ENCODE results near the gene MSL1. TPM values are rescaled to one million over a fixed set of nuclear protein-coding genes. Genes with fewer than 3 reads are reported as not detected.

Gene MSL1
- polyA plus RNA-seq, 1 donor from 2014 or later = 137 TPM

GRCh38 chr17:40122999-40123810 lies 1.4 kb downstream of the MSL1 start:
- peak overlapping the region; percentile 100 for H3K4me3 ChIP-seq (ENCODE audit: low read length)
- peak overlapping the region; percentile 97 for H3K4me2 ChIP-seq (ENCODE audit: low read length)
- H3K27me3 ChIP-seq (ENCODE audit: insufficient read depth, low read depth, low read length) = no peaks in the 10 kb centered on the region
- peaks cover 5% of the 10 kb centered on the region for H3F3A ChIP-seq (ENCODE audit: insufficient read depth, low read length, poor library complexity, severe bottlenecking)
- H3K9ac ChIP-seq (ENCODE audit: low read length) = peak overlapping the region; percentile 99
- no peaks in the 10 kb centered on the region for H3K9me2 ChIP-seq (ENCODE audit: insufficient read depth, low read length)
- peaks cover 65% of the 10 kb centered on the region for H3K79me2 ChIP-seq (replicated peaks; ENCODE audit: insufficient read depth, low read length)
- no peaks in the 10 kb centered on the region for H4K20me1 ChIP-seq (ENCODE audit: insufficient read depth)
- H3K9me3 ChIP-seq (ENCODE audit: low read length) = no peaks in the 10 kb centered on the region
- H3K36me3 ChIP-seq (ENCODE audit: insufficient read depth, low read length) = no peaks in the 10 kb centered on the region
- H3K27ac ChIP-seq (ENCODE audit: low read length) = peak overlapping the region; percentile 98
- peak overlapping the region; percentile 10 for H2AFZ ChIP-seq (ENCODE audit: low read depth, low read length)
- TF ChIP-seq SMC3 (conservative IDR thresholded peaks at IDR 0.05; ENCODE audit: poor library complexity) = peak; percentile 47
- peak; percentile 77 for TF ChIP-seq MXI1 (conservative IDR thresholded peaks at IDR 0.05; ENCODE audit: poor library complexity, severe bottlenecking)
- peak; percentile 82 for TF ChIP-seq EP300 (conservative IDR thresholded peaks at IDR 0.05; ENCODE audit: poor library complexity, severe bottlenecking)
- TF ChIP-seq REST (IDR thresholded peaks at IDR 0.05; ENCODE audit: borderline replicate concordance) = peak; percentile 59
- peak; percentile 74 for TF ChIP-seq TAF1 (IDR thresholded peaks at IDR 0.05; ENCODE audit: low read depth)
- TF ChIP-seq, protein P1, sequence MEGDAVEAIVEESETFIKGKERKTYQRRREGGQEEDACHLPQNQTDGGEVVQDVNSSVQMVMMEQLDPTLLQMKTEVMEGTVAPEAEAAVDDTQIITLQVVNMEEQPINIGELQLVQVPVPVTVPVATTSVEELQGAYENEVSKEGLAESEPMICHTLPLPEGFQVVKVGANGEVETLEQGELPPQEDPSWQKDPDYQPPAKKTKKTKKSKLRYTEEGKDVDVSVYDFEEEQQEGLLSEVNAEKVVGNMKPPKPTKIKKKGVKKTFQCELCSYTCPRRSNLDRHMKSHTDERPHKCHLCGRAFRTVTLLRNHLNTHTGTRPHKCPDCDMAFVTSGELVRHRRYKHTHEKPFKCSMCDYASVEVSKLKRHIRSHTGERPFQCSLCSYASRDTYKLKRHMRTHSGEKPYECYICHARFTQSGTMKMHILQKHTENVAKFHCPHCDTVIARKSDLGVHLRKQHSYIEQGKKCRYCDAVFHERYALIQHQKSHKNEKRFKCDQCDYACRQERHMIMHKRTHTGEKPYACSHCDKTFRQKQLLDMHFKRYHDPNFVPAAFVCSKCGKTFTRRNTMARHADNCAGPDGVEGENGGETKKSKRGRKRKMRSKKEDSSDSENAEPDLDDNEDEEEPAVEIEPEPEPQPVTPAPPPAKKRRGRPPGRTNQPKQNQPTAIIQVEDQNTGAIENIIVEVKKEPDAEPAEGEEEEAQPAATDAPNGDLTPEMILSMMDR (IDR thresholded peaks at IDR 0.05; ENCODE audit: poor library complexity, severe bottlenecking) = no peak
- TF ChIP-seq EZH2 (IDR thresholded peaks at IDR 0.05; ENCODE audit: borderline replicate concordance, insufficient read depth, low read length, poor library complexity, severe bottlenecking) = no peak
- peak; percentile 32 for TF ChIP-seq RAD21 (conservative IDR thresholded peaks at IDR 0.05)
- peak; percentile 71 for TF ChIP-seq POLR2AphosphoS5 (IDR thresholded peaks at IDR 0.05)

- H3K9me3 ChIP-seq (ENCODE audit: low read length) = no peaks in the 10 kb centered on the region
- no peak overlapping the region for H2AFZ ChIP-seq (ENCODE audit: low read depth, low read length)
- H3K27me3 ChIP-seq (ENCODE audit: insufficient read depth, low read depth, low read length) = no peaks in the 10 kb centered on the region
- H3K27ac ChIP-seq (ENCODE audit: low read length) = peak overlapping the region; percentile 98
- H3K4me2 ChIP-seq (ENCODE audit: low read length) = peak overlapping the region; percentile 97
- peak overlapping the region; percentile 100 for H3K4me3 ChIP-seq (ENCODE audit: low read length)
- TF ChIP-seq POLR2AphosphoS5 (IDR thresholded peaks at IDR 0.05) (no peak), EZH2 (IDR thresholded peaks at IDR 0.05; ENCODE audit: borderline replicate concordance, insufficient read depth, low read length, poor library complexity, severe bottlenecking) (no peak)
- H3K36me3 ChIP-seq (ENCODE audit: insufficient read depth, low read length) = no peaks in the 10 kb centered on the region
- H3K9ac ChIP-seq (ENCODE audit: low read length) = peak overlapping the region; percentile 99
- H3F3A ChIP-seq (ENCODE audit: insufficient read depth, low read length, poor library complexity, severe bottlenecking) = peaks cover 5% of the 10 kb centered on the region
- peaks cover 65% of the 10 kb centered on the region for H3K79me2 ChIP-seq (replicated peaks; ENCODE audit: insufficient read depth, low read length)
- no peaks in the 10 kb centered on the region for H4K20me1 ChIP-seq (ENCODE audit: insufficient read depth)
- no peaks in the 10 kb centered on the region for H3K9me2 ChIP-seq (ENCODE audit: insufficient read depth, low read length)
These were observed 2.0 kb downstream of the MSL1 start for GRCh38 chr17:40123811-40124114.
